A549 (cell line): Measurements from ENCODE around the gene SBF1.

Experiments
- CBX2 ChIP-seq: fragments of 200-600 bp; sonication (generic); IDR thresholded peaks from 2 replicates; pipeline ENCODE4 v1.6.1; 2016; ENCODE audit warnings: low read depth, mild to moderate bottlenecking, borderline replicate concordance
- CTCF ChIP-seq: fragments of >200 bp; sonication (Bioruptor Twin); formaldehyde crosslinking; IDR thresholded peaks from 3 replicates; pipeline ENCODE4 v1.5.1; 2016
- EP300 ChIP-seq, 2 experiments: fragments of >200 bp; sonication (Bioruptor Twin); formaldehyde crosslinking; IDR thresholded peaks; 2 replicates in 1 of 2; 3 replicates in 1 of 2; pipeline ENCODE4 v1.6.1; 2016 to 2017
- GATA3 ChIP-seq: IDR thresholded peaks from 2 replicates; pipeline ENCODE4 v1.6.1; 2012; ENCODE audit warnings: borderline replicate concordance
- HDAC2 ChIP-seq: fragments of 200-600 bp; sonication (generic); IDR thresholded peaks from 2 replicates; pipeline ENCODE4 v1.6.1; 2016
- HMGXB4 ChIP-seq: fragments of 250-450 bp; sonication (Bioruptor Pico); IDR thresholded peaks from 2 replicates; pipeline ENCODE4 v1.5.0; 2021; ENCODE audit warnings: mild to moderate bottlenecking, moderate library complexity, borderline replicate concordance
- POLR2A ChIP-seq: IDR thresholded peaks from 2 replicates; pipeline ENCODE4 v1.6.1; 2012; ENCODE audit warnings: mild to moderate bottlenecking, low read length
- RFX5 ChIP-seq: fragments of 450-650 bp; IDR thresholded peaks from 2 replicates; pipeline ENCODE4 v1.7.1; 2014; ENCODE audit warnings: antibody characterized with exemption, mild to moderate bottlenecking, moderate library complexity
- RNF2 ChIP-seq: fragments of 200-600 bp; sonication (generic); IDR thresholded peaks from 2 replicates; pipeline ENCODE4 v1.6.1; 2016; ENCODE audit warnings: low read depth, mild to moderate bottlenecking, antibody characterized with exemption, moderate library complexity, borderline replicate concordance
- SMC3 ChIP-seq: fragments of >200 bp; sonication (Bioruptor Twin); formaldehyde crosslinking; IDR thresholded peaks from 3 replicates; pipeline ENCODE4 v1.6.1; 2018; ENCODE audit warnings: inconsistent platforms
- ZNF302 ChIP-seq: fragments of 250-450 bp; sonication (Bioruptor Pico); IDR thresholded peaks from 2 replicates; pipeline ENCODE4 v1.9.0; 2021; ENCODE audit warnings: inconsistent platforms, mild to moderate bottlenecking, moderate library complexity

GRCh38 chr22:50414476-50415248, 60.2 kb downstream of the SBF1 start:
- TF ChIP-seq GATA3 (no peak), CTCF (no peak), RNF2 (no peak), POLR2A (no peak), EP300 (IDR thresholded peaks at IDR 0.05) (no peak), ZNF302 (CRISPR knock-in tag) (no peak), HMGXB4 (CRISPR knock-in tag) (no peak), RFX5 (no peak), CBX2 (no peak), HDAC2 (no peak), SMC3 (no peak)
